CD4-positive, CD25-positive, alpha-beta regulatory T cell (primary cell): Measurements from ENCODE around the gene SPATA20. TPM values are rescaled to one million over a fixed set of nuclear protein-coding genes. Genes with fewer than 3 reads are reported as not detected.

Experiments
- ATAC-seq, 2 donors: fragments of 150-1000 bp; cut with Tn5 transposase; one replicate each; pipeline ENCODE4 v1.10.0; 2021; ENCODE audit warnings: low read depth in 2 of 2, moderate number of reproducible peaks in 2 of 2, moderate library complexity in 1 of 2
- DNase-seq, 3 donors: peaks; one replicate each; pipeline versions ENCODE4 v3.0.0 to v3.0.0-alpha.2; 2012 to 2022; ENCODE audit warnings: mixed read lengths in 1 of 3
- H3K27ac ChIP-seq: one replicate; pipeline ENCODE4 v1.7.0; 2013; ENCODE audit warnings: mild to moderate bottlenecking, low read length; ENCODE audit not compliant: insufficient read depth, poor library complexity, severe bottlenecking
- H3K27me3 ChIP-seq: one replicate; pipeline ENCODE4 v1.7.0; 2013; ENCODE audit warnings: low read length; ENCODE audit not compliant: control insufficient read depth, insufficient read depth
- H3K36me3 ChIP-seq: one replicate; pipeline ENCODE4 v1.7.0; 2013; ENCODE audit warnings: mild to moderate bottlenecking, low read length, moderate library complexity; ENCODE audit not compliant: control insufficient read depth, insufficient read depth
- H3K4me1 ChIP-seq: 2 replicates; pipeline ENCODE4 v1.7.0; 2013; ENCODE audit warnings: mild to moderate bottlenecking, low read length; ENCODE audit not compliant: insufficient read depth, control insufficient read depth, poor library complexity, severe bottlenecking
- H3K4me3 ChIP-seq: one replicate; pipeline ENCODE4 v1.7.0; 2013; ENCODE audit warnings: low read depth, mild to moderate bottlenecking, low read length, moderate library complexity
- H3K9me3 ChIP-seq, 2 experiments: 1 replicate in 1 of 2; 2 replicates in 1 of 2; pipeline ENCODE4 v1.7.0; 2013; ENCODE audit warnings: low read length in 2 of 2, mild to moderate bottlenecking in 1 of 2, moderate library complexity in 1 of 2; ENCODE audit not compliant: control insufficient read depth in 2 of 2
- H3K27ac Mint-ChIP-seq, 3 donors: one replicate each; pipeline ENCODE4 v1.8.0; 2020 to 2022; ENCODE audit warnings: mild to moderate bottlenecking in 3 of 3, mixed read lengths in 3 of 3, moderate library complexity in 2 of 3
- H3K27me3 Mint-ChIP-seq: one replicate; pipeline ENCODE4 v1.8.0; 2022; ENCODE audit warnings: mild to moderate bottlenecking, mixed read lengths
- H3K36me3 Mint-ChIP-seq: one replicate; pipeline ENCODE4 v1.8.0; 2020; ENCODE audit warnings: mixed read lengths
- H3K4me1 Mint-ChIP-seq, 4 donors: one replicate each; pipeline ENCODE4 v1.8.0; 2020 to 2022; ENCODE audit warnings: mixed read lengths in 4 of 4, mild to moderate bottlenecking in 1 of 4
- H3K4me3 Mint-ChIP-seq, 4 donors: one replicate each; pipeline ENCODE4 v1.8.0; 2020 to 2022; ENCODE audit warnings: mild to moderate bottlenecking in 4 of 4, mixed read lengths in 4 of 4, moderate library complexity in 3 of 4
- H3K9me3 Mint-ChIP-seq, 7 donors: one replicate each; pipeline ENCODE4 v1.8.0; 2020 to 2022; ENCODE audit warnings: mixed read lengths in 7 of 7, mild to moderate bottlenecking in 3 of 7, moderate library complexity in 2 of 7
- polyA plus RNA-seq, 4 donors: library from polyadenylated mRNA; unstranded; fragments of 300-500 nt; fragmentation: Illumina TruSeq; gene quantifications; one replicate each; pipeline ENCODE4 v1.2.3, GENCODE V29; 2021
- total RNA-seq: library from RNA; stranded (reverse); gene quantifications from one replicate; pipeline ENCODE4 v1.2.3, GENCODE V29; 2022

Gene SPATA20
- total and polyA plus RNA-seq, 5 donors from 2014 or later: 5.8 to 26.8 (median 6.7) TPM

DNA sequence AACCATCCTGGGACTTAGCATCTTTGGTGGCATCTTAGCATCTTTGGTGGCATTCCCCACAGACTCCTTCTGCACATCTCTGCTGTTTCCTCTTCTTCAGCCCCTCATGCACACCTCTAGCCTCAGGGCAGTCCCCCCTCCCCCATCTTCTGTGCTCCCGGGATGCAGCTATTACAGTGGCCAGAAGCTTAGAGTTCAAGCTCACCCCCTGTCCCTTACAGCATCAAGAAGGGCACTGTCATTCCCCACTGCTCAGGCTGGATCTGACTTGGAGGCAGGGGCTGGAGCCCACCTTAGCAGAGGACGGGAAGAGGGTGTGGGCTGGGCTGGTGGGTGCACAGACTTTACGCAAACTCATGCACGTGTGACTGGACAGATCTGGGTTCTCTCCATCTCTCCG, 13.8 kb upstream of the SPATA20 start:
- no peak overlapping the region for H3K4me3 ChIP-seq
- Mint-ChIP-seq H3K4me1 (peaks cover 0 to 20% (median 3%) of the 10 kb centered on the region in 4 donors), H3K4me3 (no peak overlapping the region), H3K27ac (no peak overlapping the region), H3K27me3 (peaks cover 74% of the 10 kb centered on the region), H3K9me3 (peaks cover 0 to 4% (median 0%) of the 10 kb centered on the region in 7 donors), H3K36me3 (no peaks in the 10 kb centered on the region)
- no peaks in the 10 kb centered on the region for H3K36me3 ChIP-seq
- H3K9me3 ChIP-seq: no peaks in the 10 kb centered on the region
- peaks cover 12% of the 10 kb centered on the region for H3K4me1 ChIP-seq
- no peak overlapping the region for H3K27ac ChIP-seq
- H3K27me3 ChIP-seq: peaks cover 14% of the 10 kb centered on the region
- no peak for ATAC-seq
- no peak for DNase-seq

DNA sequence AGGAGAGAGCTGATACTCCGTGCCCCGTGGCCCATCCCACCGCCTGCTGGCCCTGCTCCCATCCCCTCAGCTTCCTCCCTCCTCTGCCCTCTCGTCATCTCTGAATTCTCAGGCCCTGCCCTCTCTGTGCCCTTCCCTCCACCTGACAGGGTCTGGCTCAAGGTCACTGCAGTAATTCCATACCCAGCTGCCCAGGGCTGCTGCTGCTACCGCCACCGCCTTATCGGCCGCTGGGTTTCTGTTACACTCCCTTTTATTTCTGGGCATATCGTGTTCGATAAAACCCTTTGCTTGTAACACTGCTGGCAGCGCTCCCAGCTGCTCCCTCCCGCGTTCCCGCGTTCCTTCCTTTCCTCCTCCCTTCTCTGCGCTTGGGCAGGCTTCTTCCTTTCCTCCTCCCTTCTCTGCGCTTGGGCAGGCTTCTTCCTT, 13.2 kb upstream of the SPATA20 start:
- Mint-ChIP-seq H3K27me3 (peaks cover 74% of the 10 kb centered on the region), H3K4me1 (peaks cover 0 to 20% (median 3%) of the 10 kb centered on the region in 4 donors), H3K4me3 (no peak overlapping the region), H3K9me3 (peaks cover 0 to 4% (median 0%) of the 10 kb centered on the region in 7 donors), H3K36me3 (no peaks in the 10 kb centered on the region), H3K27ac (no peak overlapping the region)
- Histone ChIP-seq H3K27me3 (peaks cover 14% of the 10 kb centered on the region), H3K4me1 (peaks cover 12% of the 10 kb centered on the region), H3K27ac (no peak overlapping the region), H3K36me3 (no peaks in the 10 kb centered on the region), H3K9me3 (no peaks in the 10 kb centered on the region), H3K4me3 (no peak overlapping the region)
- no peak for DNase-seq
- ATAC-seq: no peak

DNA sequence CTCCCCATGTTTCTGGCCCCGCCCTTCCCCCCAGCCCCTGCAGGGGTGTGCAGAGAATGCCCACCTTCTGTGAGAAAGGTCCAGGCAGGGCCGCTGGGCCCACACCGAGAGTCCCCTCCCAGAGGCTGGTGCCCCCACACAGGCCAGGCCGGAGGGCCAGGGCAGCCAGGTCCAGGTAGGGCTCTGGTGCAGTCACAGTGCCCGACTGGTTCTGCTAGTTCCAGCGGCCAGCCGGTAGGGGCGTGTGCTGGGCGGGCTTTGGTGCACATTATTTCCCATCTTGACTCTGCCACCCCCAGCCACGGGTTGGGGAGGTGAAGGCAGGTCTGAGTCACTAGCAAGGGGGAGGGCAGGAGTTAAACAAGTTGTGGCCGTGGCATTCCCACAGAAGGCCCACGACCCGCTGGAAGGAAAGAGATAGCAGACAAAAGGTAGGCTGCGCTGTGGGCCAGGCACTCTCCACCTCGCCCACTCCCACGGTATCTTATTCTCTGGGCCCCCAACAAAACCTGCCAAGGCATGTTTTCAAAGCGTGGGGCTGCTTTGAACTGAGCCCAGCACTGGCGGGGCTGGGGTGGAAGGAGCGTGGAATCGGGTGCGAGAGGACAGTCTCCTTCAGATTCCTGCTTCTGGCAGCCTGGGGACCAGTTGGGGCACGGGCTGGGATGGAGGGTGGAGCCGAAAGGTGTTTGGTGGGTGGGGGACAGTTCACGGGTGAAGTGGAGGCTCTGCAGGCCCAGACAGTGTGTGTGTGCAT, 12.6 kb upstream of the SPATA20 start:
- Mint-ChIP-seq H3K4me3 (no peak overlapping the region), H3K4me1 (peaks cover 0 to 20% (median 3%) of the 10 kb centered on the region in 4 donors), H3K36me3 (no peaks in the 10 kb centered on the region), H3K27me3 (peaks cover 69% of the 10 kb centered on the region), H3K27ac (no peak overlapping the region), H3K9me3 (peaks cover 0 to 4% (median 0%) of the 10 kb centered on the region in 7 donors)
- no peaks in the 10 kb centered on the region for H3K9me3 ChIP-seq
- no peak overlapping the region for H3K27ac ChIP-seq
- DNase-seq (no peak), ATAC-seq (peak in 1 of 2 donors; percentile 45)
- H3K4me3 ChIP-seq: no peak overlapping the region
- H3K27me3 ChIP-seq: peaks cover 14% of the 10 kb centered on the region
- no peaks in the 10 kb centered on the region for H3K36me3 ChIP-seq
- peaks cover 12% of the 10 kb centered on the region for H3K4me1 ChIP-seq

DNA sequence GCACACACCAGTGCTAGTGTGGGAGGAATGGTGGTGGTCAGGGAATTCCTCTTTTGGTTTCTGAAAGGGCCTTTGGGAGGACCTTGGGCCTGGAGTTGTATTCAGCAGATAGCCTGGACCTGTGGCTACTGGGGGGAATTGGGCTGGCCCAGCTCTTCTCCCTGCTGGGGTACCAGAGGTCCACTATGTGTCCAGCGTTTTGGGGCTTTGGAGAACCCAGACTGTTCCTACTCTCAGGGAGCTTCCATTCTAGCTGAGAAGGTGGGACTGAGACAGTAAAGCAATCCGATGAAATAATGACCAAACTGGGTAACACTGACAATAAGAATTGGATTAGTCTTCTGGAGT, 12.0 kb upstream of the SPATA20 start:
- Histone ChIP-seq H3K27ac (no peak overlapping the region), H3K36me3 (no peaks in the 10 kb centered on the region), H3K9me3 (no peaks in the 10 kb centered on the region), H3K4me3 (no peak overlapping the region), H3K4me1 (peaks cover 12% of the 10 kb centered on the region), H3K27me3 (peaks cover 10% of the 10 kb centered on the region)
- H3K27me3 Mint-ChIP-seq: peaks cover 63% of the 10 kb centered on the region
- DNase-seq (no peak), ATAC-seq (no peak)
- H3K27ac Mint-ChIP-seq: no peak overlapping the region
- peaks cover 0 to 4% (median 0%) of the 10 kb centered on the region in 7 donors for H3K9me3 Mint-ChIP-seq
- H3K4me3 Mint-ChIP-seq: no peak overlapping the region
- H3K36me3 Mint-ChIP-seq: no peaks in the 10 kb centered on the region
- H3K4me1 Mint-ChIP-seq: peaks cover 0 to 20% (median 3%) of the 10 kb centered on the region in 4 donors

DNA sequence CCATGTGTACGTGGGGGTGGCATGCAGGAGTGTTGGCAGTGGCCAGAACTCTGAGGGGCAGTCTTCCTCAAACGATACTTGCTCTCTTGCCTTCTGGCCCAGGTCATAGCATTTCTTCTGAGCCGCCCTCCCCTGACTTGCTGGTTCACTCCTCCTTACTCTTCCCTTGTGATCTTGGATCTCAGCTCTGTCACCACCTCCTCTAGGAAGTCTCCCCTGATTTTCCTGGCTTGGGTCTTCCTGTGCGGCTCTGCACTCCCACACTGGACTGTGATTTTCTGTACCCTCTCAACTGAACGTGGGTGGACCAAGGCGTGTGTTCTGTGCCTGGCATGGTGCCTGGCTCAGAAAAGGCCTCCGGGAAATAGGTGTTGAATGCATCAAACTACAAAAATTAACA, 11.6 kb upstream of the SPATA20 start:
- no peak overlapping the region for H3K4me3 Mint-ChIP-seq
- no peaks in the 10 kb centered on the region for H3K9me3 ChIP-seq
- H3K36me3 ChIP-seq: no peaks in the 10 kb centered on the region
- H3K27ac Mint-ChIP-seq: no peak overlapping the region
- ATAC-seq (no peak), DNase-seq (no peak)
- peaks cover 10% of the 10 kb centered on the region for H3K27me3 ChIP-seq
- peaks cover 0 to 4% (median 0%) of the 10 kb centered on the region in 7 donors for H3K9me3 Mint-ChIP-seq
- no peak overlapping the region for H3K4me3 ChIP-seq
- H3K36me3 Mint-ChIP-seq: no peaks in the 10 kb centered on the region
- H3K27ac ChIP-seq: no peak overlapping the region
- peaks cover 0 to 20% (median 3%) of the 10 kb centered on the region in 4 donors for H3K4me1 Mint-ChIP-seq
- peaks cover 60% of the 10 kb centered on the region for H3K27me3 Mint-ChIP-seq
- peaks cover 12% of the 10 kb centered on the region for H3K4me1 ChIP-seq

DNA sequence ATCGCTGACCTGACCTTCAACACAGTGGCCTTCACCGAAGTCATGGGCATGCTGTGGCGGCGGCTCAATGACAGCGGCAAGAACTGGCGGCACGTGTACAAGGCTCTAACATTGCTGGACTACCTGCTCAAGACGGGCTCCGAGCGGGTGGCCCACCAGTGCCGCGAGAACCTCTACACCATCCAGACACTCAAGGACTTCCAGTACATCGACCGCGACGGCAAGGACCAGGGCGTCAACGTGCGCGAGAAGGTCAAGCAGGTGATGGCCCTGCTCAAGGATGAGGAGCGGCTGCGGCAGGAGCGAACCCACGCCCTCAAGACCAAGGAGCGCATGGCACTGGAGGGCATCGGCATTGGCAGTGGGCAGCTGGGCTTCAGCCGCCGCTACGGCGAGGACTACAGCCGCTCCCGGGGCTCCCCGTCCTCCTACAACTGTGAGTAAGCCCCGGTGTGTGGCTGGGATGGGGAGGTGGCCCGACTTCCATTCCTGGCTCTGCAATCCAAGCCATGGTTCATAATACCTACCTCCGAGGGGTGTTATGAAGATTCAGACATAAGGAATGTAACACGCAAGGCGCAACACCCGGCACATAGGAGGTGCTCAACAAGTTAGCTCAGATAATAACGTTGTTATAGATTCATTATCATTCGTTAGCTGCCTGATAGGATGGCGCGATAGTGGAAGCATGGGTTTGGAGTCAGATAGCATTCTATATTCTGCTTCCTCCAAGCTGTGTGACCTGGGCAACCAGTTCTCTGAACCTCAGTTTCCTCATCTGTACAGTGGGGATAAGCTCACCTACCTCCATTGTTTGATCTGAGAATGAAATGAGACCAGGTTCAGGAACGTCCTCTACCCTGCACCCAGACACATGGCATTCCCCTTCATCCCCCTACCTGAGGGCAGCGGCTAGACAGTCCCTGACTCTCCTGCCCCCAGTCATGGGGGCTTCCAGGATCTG, 10.0 kb upstream of the SPATA20 start:
- Histone ChIP-seq H3K4me3 (no peak overlapping the region), H3K4me1 (peaks cover 21% of the 10 kb centered on the region), H3K27me3 (peaks cover 6% of the 10 kb centered on the region), H3K9me3 (no peaks in the 10 kb centered on the region), H3K27ac (no peak overlapping the region), H3K36me3 (no peaks in the 10 kb centered on the region)
- H3K4me3 Mint-ChIP-seq: no peak overlapping the region
- H3K36me3 Mint-ChIP-seq: no peaks in the 10 kb centered on the region
- DNase-seq (no peak), ATAC-seq (no peak)
- H3K4me1 Mint-ChIP-seq: peaks cover 0 to 22% (median 3%) of the 10 kb centered on the region in 4 donors
- no peak overlapping the region for H3K27ac Mint-ChIP-seq
- H3K9me3 Mint-ChIP-seq: peaks cover 0 to 3% (median 0%) of the 10 kb centered on the region in 7 donors
- peaks cover 44% of the 10 kb centered on the region for H3K27me3 Mint-ChIP-seq

DNA sequence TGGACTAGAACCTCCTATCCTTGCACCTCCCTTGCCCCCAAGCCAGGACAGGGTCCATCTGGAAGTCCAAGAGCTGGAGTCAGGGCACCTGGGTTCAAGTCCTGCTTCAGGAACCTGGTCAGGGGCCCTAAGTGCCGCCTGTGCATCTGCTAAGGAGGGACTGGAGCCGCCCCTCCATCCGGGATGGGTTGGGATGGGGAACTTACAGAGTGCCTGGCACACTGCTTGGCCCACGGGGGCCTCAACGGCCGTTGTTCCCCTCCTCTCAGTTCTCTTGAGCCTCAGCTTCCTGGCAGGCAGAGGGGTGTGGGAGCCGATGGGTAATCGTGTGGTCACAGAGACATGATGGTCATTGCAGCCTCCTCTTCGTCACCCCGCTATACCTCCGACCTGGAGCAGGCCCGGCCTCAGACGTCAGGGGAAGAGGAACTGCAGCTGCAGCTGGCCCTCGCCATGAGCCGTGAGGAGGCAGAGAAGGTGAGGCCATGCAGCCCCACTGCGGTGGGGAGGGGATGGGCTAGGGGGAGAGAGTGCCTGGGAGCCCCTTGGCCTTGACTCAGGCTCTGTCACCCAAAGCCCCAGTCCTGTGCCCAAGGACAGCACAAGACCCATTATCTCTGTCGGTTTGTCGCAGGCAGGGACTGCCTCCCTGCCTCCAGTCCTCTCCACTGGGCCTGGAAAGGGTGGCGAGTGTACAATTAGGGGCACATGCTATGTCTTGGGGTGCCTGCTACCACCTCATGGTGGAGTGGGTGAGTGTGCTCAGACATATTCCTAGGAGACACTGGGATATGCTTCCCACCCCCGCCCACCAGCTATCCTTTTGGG, 9.0 kb upstream of the SPATA20 start:
- Histone ChIP-seq H3K9me3 (no peaks in the 10 kb centered on the region), H3K4me1 (peaks cover 20% of the 10 kb centered on the region), H3K27me3 (peaks cover 6% of the 10 kb centered on the region), H3K27ac (no peak overlapping the region), H3K4me3 (no peak overlapping the region), H3K36me3 (no peaks in the 10 kb centered on the region)
- no peak for DNase-seq
- H3K27ac Mint-ChIP-seq: no peak overlapping the region
- no peak overlapping the region for H3K4me3 Mint-ChIP-seq
- peaks cover 37% of the 10 kb centered on the region for H3K27me3 Mint-ChIP-seq
- peaks cover 0 to 26% (median 8%) of the 10 kb centered on the region in 4 donors for H3K4me1 Mint-ChIP-seq
- H3K36me3 Mint-ChIP-seq: no peaks in the 10 kb centered on the region
- ATAC-seq: no peak
- H3K9me3 Mint-ChIP-seq: peaks cover 0 to 3% (median 0%) of the 10 kb centered on the region in 7 donors
